ENCODE data around the gene FAM184A.

GRCh38 chr6:119063491-119063890 lies 15.0 kb downstream of the FAM184A start:
- TF ChIP-seq EZH2 (IDR thresholded peaks at IDR 0.05; ENCODE audit: insufficient read depth, poor library complexity, severe bottlenecking) (no peak), EZH2phosphoT487 (IDR thresholded peaks at IDR 0.05; ENCODE audit: insufficient read depth, low read depth) (no peak)

Data from GM23248 (cell line).